WTC11 (cell line): ENCODE results near the gene REEP1.

Experiments used
- E2F1 ChIP-seq: sonication (generic); formaldehyde crosslinking; IDR thresholded peaks from 2 replicates; pipeline ENCODE4 v1.8.0; 2022; ENCODE audit warnings: mild to moderate bottlenecking, missing genetic modification reagents
- NFE2L1 ChIP-seq: sonication (generic); formaldehyde crosslinking; IDR thresholded peaks from 2 replicates; pipeline ENCODE4 v1.8.1; 2023; ENCODE audit warnings: missing genetic modification reagents
- ZNF138 ChIP-seq: sonication (generic); formaldehyde crosslinking; conservative IDR thresholded peaks from 2 replicates; pipeline ENCODE4 v1.8.1; 2022; ENCODE audit warnings: mild to moderate bottlenecking, moderate library complexity, missing genetic modification reagents
- ZNF423 ChIP-seq: fragments of 250-450 bp; sonication (Bioruptor Pico); IDR thresholded peaks from 2 replicates; pipeline ENCODE4 v2.1.2; 2022; ENCODE audit warnings: mild to moderate bottlenecking, moderate library complexity

DNA sequence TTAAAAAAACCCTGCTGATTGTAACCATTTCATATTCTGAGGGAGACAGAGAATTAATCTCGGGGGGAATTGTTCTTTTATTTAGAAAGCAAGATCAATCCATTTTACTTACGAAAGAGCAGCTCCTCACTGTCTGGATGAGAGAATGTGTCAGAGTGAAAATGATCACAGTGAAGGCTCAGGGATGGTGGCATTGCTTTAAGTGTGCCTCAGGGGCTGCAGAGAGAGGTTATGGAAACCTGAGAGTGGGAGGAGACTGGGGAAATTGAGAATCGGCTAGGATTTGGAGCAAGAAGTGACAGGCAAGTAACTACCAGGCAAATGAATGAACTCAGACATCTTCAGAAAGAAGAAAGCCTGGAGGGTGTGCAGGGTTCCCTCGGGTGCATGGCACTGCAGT, 104.0 kb downstream of the REEP1 start:
- TF ChIP-seq ZNF138 (CRISPR knock-in tag) (no peak), NFE2L1 (no peak), E2F1 (no peak), ZNF423 (CRISPR knock-in tag) (no peak)
